GM06990 (cell line): ENCODE data around the gene ACOX3.

Source experiments
- DNase-seq: peaks from one replicate; pipeline ENCODE4 v3.0.0-alpha.2; 2011; ENCODE audit not compliant: insufficient read length; ENCODE audit errors: extremely low read depth
- H3K27me3 ChIP-seq: replicated peaks from 2 replicates; pipeline ENCODE4 v1.6.0; 2011; ENCODE audit warnings: low read length; ENCODE audit not compliant: control insufficient read depth, insufficient read depth
- H3K36me3 ChIP-seq: 2 replicates; pipeline ENCODE4 v1.5.1; 2011; ENCODE audit warnings: low read length; ENCODE audit not compliant: control insufficient read depth, insufficient read depth
- H3K4me3 ChIP-seq: replicated peaks from 2 replicates; pipeline ENCODE4 v1.5.1; 2011; ENCODE audit warnings: low read depth, mild to moderate bottlenecking, control low read depth, low read length
- TF ChIP-seq, protein P1 (sequence below): IDR thresholded peaks from 2 replicates; pipeline ENCODE4 v1.5.1; 2011; ENCODE audit warnings: low read length, control low read depth, mild to moderate bottlenecking, inconsistent platforms; ENCODE audit not compliant: insufficient read depth, poor library complexity, severe bottlenecking

The ACOX3 gene

DNA sequence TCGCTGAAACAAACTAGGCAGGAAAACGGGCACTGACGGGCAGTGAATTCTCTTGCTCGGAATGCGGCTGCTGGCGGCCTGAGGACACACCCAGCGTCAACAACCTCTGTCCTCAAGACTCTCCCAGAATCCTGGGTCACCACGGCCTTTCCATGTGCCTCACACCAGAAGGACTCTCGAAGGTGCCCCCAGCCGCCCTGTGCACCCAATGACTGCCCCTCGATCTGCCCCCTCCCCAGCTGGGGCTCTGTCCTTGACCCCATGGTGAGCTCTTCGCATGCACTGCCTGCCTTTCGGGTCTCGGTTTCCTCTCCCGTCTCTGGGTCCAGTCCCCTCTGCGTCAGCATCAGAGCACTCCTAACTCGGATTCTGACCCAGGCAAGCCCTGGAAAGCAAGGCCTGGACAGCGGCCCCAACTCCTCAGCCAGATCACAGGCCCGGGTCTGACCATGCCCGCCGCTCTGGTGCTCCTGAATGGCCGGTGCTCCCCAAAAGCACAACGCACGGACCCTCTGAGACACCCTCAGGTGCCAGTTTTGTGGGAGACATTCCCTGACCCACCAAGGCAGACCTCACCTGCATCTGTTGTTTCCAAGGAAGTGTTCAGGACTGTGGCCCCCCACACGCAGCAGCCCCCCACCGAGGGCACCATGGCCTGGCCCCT, 56.0 kb downstream of the ACOX3 start:
- H3K4me3 ChIP-seq, result no peak overlapping the region

DNA sequence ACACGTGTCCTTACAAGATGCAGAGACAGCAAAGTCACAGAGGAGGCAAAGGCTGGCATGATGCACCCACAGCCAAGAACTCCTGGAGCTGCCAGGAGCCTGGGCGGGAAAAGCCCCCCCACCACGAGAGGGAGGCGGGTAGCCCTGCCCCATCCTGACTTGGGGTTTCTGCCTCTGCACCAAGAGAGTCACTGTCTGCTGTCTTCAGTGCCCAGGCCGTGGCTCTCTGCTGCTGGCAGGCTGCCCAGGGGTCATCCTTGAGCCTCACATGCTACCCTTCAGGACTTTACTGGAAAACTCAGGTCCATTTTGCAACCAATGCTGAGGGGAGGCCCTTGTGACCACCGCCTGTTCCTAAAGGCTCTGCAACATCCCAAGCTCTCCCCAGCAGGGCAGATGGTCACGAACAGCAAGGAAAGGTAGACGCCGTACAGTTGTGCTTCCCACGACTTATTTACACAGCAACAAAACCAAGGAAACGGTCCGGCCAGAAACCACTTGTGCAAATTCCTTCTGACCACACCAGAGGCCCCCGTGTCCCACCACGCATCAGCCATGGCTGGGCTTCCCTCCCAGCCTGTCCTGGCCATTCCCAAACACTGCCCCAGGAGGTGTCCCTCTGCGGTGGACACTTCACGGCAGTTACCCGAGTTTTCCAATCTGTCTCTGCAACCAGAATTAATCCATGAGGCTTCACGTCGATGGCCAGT, 56.9 kb downstream of the ACOX3 start:
- DNase-seq, result no peak
- Histone ChIP-seq H3K27me3 (no peaks in the 10 kb centered on the region), H3K4me3 (no peak overlapping the region), H3K36me3 (peaks cover 20% of the 10 kb centered on the region)
- TF ChIP-seq, protein P1, sequence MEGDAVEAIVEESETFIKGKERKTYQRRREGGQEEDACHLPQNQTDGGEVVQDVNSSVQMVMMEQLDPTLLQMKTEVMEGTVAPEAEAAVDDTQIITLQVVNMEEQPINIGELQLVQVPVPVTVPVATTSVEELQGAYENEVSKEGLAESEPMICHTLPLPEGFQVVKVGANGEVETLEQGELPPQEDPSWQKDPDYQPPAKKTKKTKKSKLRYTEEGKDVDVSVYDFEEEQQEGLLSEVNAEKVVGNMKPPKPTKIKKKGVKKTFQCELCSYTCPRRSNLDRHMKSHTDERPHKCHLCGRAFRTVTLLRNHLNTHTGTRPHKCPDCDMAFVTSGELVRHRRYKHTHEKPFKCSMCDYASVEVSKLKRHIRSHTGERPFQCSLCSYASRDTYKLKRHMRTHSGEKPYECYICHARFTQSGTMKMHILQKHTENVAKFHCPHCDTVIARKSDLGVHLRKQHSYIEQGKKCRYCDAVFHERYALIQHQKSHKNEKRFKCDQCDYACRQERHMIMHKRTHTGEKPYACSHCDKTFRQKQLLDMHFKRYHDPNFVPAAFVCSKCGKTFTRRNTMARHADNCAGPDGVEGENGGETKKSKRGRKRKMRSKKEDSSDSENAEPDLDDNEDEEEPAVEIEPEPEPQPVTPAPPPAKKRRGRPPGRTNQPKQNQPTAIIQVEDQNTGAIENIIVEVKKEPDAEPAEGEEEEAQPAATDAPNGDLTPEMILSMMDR, result no peak

More for the DNA sequence above, 56.0 kb downstream of the ACOX3 start:
- TF ChIP-seq, protein P1, result no peak
- Histone ChIP-seq H3K27me3 (no peaks in the 10 kb centered on the region), H3K36me3 (peaks cover 25% of the 10 kb centered on the region)
- no peak for DNase-seq

DNA sequence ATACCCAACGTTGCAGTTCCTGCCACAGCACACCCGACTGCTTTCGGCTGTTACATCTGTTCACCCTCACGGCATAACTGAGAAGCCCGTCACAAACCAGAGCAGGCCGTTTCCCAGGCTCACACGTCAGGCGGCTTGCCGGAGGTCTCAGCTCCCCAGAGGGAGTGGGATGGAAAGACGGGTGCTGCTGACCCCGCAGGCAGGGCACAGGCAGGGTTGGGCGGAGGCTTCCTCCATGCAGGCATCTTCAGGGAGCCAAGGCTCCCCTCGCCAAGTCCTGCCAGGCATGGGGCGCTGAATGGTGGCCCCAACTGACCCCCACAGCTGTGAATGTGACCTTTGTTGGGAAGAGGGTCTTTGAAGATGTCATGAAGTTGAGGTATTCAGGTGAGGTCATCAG, 57.5 kb downstream of the ACOX3 start:
- Histone ChIP-seq H3K36me3 (peaks cover 16% of the 10 kb centered on the region), H3K27me3 (no peaks in the 10 kb centered on the region), H3K4me3 (no peak overlapping the region)
- no peak for DNase-seq
- TF ChIP-seq, protein P1, result no peak

DNA sequence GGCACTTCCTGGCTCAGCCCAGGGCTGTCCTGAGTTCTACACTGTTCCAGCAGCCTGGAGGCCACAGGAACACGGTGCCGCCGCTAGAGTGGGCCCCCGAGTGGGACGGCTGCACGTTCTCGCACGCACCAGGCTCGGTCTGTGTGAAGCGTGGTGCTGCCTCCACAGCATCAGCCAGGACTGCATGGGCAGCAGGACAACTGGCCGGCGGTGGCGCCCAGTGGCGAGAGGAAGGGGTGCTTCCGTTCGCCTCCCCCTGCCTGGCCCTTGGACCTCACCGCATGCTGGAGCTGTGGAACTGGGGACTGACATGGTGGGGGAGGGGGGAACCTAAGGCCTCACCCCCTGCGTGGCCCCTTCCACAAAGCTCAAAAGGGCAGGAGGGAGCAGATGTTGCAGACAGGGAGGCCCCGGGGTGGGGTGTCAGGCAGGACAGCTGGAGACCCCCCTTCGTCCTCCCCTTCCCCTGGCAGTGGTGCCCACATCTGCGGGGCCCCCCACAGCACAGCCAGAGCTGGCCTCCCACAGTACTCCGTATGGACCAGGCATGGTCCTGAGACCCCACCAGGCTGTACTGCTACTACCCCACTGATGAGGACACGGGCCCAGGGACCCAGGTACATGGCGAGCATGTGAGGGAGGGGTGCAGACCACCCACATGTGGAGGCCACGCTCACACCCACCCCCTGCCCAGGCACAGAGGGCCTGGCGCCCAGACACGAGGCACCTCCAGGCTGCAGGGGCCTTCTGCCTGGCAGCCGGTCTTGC, 58.5 kb downstream of the ACOX3 start:
- TF ChIP-seq, protein P1, result no peak
- H3K4me3 ChIP-seq, result no peak overlapping the region
- peaks cover 10% of the 10 kb centered on the region for H3K36me3 ChIP-seq
- no peak for DNase-seq
- no peaks in the 10 kb centered on the region for H3K27me3 ChIP-seq

DNA sequence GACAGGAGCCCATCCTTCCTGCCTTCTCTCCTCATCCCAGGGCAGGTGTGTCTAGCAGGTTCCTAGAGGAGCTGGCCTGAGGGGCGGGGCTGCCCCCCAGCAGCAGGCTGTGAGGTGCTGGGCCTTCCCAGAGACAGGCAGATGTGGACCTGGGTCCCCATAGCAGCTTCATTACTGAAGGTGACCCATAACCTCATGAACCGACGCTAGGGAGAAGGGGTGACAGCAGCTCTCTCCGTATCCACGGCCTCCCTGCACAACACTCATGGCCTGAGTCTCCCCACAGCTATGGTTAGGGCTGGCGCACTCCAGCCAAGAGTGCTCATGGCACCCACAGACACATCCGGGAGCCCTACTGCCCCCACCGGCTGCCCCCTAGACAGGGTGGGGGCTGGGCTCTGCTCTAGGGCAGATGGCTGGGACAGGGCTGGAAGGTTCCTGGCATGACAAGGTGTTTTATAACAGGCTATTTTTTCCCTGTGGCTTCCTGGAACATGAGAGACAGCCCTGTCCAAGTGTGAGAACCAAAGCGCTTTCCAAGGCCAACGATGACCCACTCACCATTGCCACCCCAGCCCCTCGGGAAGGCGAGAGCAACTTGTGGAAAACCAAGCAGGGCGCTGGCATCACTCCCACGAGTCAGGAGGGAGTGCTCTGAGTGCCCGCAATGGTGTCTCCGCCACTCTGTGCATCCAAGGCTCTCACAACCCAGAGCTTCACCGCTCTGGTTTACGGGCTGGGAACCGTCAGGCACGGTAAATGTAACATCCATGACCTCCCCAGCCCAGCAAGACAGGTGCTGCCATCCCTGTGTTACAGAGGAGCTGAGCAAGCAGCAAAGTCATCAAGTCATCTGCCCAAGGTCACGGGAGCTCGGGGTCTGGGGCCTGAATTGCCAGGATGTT, 59.8 kb downstream of the ACOX3 start:
- TF ChIP-seq, protein P1, result no peak
- peaks cover 3% of the 10 kb centered on the region for H3K36me3 ChIP-seq
- H3K27me3 ChIP-seq, result no peaks in the 10 kb centered on the region
- DNase-seq, result no peak
- H3K4me3 ChIP-seq, result no peak overlapping the region
